ENCODE data around the gene GKN1. TPM values are rescaled to one million over a fixed set of nuclear protein-coding genes. Genes with fewer than 3 reads are reported as not detected.

Gene GKN1
- total RNA-seq, 1 experiment from 2014 or later = not detected

DNA sequence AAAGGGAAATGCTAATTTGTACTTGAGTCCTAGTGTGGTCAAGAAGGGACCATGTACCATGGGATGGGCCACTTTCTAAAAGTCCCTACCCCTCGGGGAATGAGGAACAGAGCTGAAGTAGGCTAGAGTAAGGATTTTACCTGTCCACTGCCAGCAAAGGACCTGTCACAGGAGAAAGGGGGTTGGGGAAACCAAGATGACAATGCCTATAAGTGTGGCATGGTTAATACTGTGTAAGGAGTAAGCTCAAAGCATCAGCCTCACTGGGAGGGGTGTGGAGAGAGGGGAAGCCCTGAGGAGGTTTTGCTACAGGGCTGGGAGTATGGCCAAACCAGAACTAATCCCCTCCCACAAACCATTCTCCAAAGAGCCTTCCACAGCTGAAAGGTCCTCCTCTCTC, 37.5 kb upstream of the GKN1 start:
- Histone ChIP-seq H2BK120ac (ENCODE audit: low read depth, low read length, poor library complexity, severe bottlenecking) (no peak overlapping the region), H2BK12ac (ENCODE audit: insufficient read length, low read depth, low read length) (no peak overlapping the region), H3K9ac (ENCODE audit: extremely low read depth, insufficient read length, low read length) (no peak overlapping the region), H2AFZ (ENCODE audit: low read length) (no peak overlapping the region), H3K23ac (ENCODE audit: insufficient read length, low read depth, low read length) (no peak overlapping the region), H3K18ac (ENCODE audit: insufficient read length, low read depth, low read length) (no peak overlapping the region), H3T11ph (ENCODE audit: low read length) (no peak overlapping the region), H3K4ac (ENCODE audit: low read depth, low read length) (no peak overlapping the region), H3K14ac (ENCODE audit: insufficient read depth, low read length) (no peak overlapping the region), H3K4me1 (ENCODE audit: insufficient read depth, low read length) (no peaks in the 10 kb centered on the region), H3K27ac (ENCODE audit: insufficient read length, low read depth, low read length) (no peak overlapping the region), H3K9me3 (ENCODE audit: control insufficient read depth, low read depth, low read length) (no peaks in the 10 kb centered on the region), H3K27me3 (ENCODE audit: insufficient read depth, low read length) (no peaks in the 10 kb centered on the region), H2AK5ac (ENCODE audit: insufficient read length, low read length) (no peak overlapping the region), H2BK5ac (ENCODE audit: insufficient read length, low read length) (no peak overlapping the region), H3K79me2 (ENCODE audit: insufficient read depth, low read length) (no peaks in the 10 kb centered on the region), H3K79me1 (ENCODE audit: insufficient read depth, low read depth, low read length, poor library complexity, severe bottlenecking) (no peaks in the 10 kb centered on the region), H3K56ac (ENCODE audit: insufficient read length, low read depth, low read length) (no peak overlapping the region), H4K8ac (replicated peaks; ENCODE audit: insufficient read length, low read depth, low read length) (no peak overlapping the region), H3K4me2 (ENCODE audit: insufficient read depth, insufficient read length, low read length) (no peak overlapping the region), H4K91ac (ENCODE audit: insufficient read length, low read depth, low read length) (no peak overlapping the region), H2BK15ac (ENCODE audit: low read depth, low read length) (no peak overlapping the region), H4K20me1 (ENCODE audit: control insufficient read depth, insufficient read depth, insufficient read length) (no peaks in the 10 kb centered on the region), H2BK20ac (ENCODE audit: low read depth, low read length, poor library complexity, severe bottlenecking) (no peak overlapping the region), H3K23me2 (ENCODE audit: insufficient read length, low read depth, low read length, poor library complexity, severe bottlenecking) (no peaks in the 10 kb centered on the region), H4K5ac (ENCODE audit: insufficient read length, low read depth, low read length) (no peak overlapping the region)
- Mint-ChIP-seq H3K4me1 (no peaks in the 10 kb centered on the region), H3K27me3 (ENCODE audit: low read depth) (peaks cover 7% of the 10 kb centered on the region), H3K36me3 (ENCODE audit: insufficient read depth in 1 of 3, low read depth in 3 of 3) (no peaks in the 10 kb centered on the region), H3K27ac (no peak overlapping the region), H3K9me3 (peaks cover 3 to 7% of the 10 kb centered on the region in 2 experiments; a peak in 2 of 5 replicates), H3K4me3 (no peak overlapping the region)
- no peak for DNase-seq
- TF ChIP-seq, protein P1, sequence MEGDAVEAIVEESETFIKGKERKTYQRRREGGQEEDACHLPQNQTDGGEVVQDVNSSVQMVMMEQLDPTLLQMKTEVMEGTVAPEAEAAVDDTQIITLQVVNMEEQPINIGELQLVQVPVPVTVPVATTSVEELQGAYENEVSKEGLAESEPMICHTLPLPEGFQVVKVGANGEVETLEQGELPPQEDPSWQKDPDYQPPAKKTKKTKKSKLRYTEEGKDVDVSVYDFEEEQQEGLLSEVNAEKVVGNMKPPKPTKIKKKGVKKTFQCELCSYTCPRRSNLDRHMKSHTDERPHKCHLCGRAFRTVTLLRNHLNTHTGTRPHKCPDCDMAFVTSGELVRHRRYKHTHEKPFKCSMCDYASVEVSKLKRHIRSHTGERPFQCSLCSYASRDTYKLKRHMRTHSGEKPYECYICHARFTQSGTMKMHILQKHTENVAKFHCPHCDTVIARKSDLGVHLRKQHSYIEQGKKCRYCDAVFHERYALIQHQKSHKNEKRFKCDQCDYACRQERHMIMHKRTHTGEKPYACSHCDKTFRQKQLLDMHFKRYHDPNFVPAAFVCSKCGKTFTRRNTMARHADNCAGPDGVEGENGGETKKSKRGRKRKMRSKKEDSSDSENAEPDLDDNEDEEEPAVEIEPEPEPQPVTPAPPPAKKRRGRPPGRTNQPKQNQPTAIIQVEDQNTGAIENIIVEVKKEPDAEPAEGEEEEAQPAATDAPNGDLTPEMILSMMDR (conservative IDR thresholded peaks at IDR 0.05) = no peak
- no CpG with 5 or more reads among the region's 1 CpG for WGBS (ENCODE audit: extremely low coverage, insufficient read length, low lambda C conversion rate)
